ENCODE measurements around the gene VTN. TPM values are rescaled to one million over a fixed set of nuclear protein-coding genes. Genes with fewer than 3 reads are reported as not detected.

Gene VTN
- not detected in 2 replicates for total RNA-seq (2014; rRNA removed; shearing (Covaris generic))
- polyA plus RNA-seq (2016; fragmentation: Nextera tagmentation; extraction: Ambion mirVana) = 0.24 and 0.34 TPM in 2 replicates

DNA sequence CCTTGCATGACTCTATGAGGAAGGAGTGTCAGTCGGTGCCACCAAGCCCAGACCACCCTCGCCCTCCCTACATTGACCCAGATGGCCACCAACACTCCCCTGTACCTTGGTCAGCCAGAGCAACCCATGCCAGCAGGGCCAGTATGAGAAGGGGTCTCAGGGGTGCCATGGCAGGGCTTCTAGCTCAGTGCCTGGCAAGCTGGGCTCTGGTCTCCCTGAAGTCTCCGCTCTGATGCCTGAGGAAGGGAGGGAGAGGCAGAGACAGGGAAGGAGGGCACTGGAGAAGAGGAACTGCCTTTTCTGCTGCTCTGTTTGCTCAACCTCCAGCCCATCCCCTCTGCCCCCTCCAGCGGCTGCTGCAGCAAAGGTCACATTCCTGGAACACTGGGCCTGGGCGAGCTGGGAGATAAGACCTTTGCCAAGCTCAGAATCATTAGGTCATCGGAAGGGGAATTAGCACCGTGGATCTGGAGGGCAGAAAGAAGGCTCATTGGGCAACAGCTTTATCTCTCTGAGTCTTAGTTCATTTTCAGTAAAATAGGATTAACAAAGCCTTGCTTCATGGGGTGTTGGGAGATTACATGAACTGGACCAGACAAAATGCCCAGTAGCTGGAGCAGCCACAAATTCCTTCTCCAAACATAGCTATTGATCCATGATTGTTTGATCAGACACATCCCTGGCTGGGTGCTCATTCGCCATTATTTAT lies at the start of gene VTN:
TSS of gene VTN (minus strand) at position 273 of the 709 bp plus-strand sequence. CDS start at position 169, 104 bp downstream.
- 34 to 36% methylated on average over 8 of the region's 8 CpGs for WGBS, 2 experiments (ENCODE audit: low coverage in 1 of 2, low lambda C conversion rate in 2 of 2, missing lambda C conversion rate in 2 of 2)
- no peaks in the 10 kb centered on the region for H3K9me3 ChIP-seq (ENCODE audit: low read depth)
- in situ Hi-C loops (cut with MboI) = no loop called here
- peaks cover 16% of the 10 kb centered on the region for H3K79me2 ChIP-seq (ENCODE audit: insufficient read depth)
- no peaks in the 10 kb centered on the region for H4K20me1 ChIP-seq (ENCODE audit: insufficient read depth)
- H3K9me2 ChIP-seq (ENCODE audit: insufficient read depth) = no peaks in the 10 kb centered on the region
- H3K4me1 ChIP-seq (ENCODE audit: insufficient read depth) = peaks cover 6% of the 10 kb centered on the region
- H3K4me3 ChIP-seq = peak within 1 kb of the TSS; percentile 65
- peak within 1 kb of the TSS; percentile 71 for H2AFZ ChIP-seq
- no peaks in the 10 kb centered on the region for H3K27me3 ChIP-seq (replicated peaks; ENCODE audit: insufficient read depth)
- H3K27ac ChIP-seq = peak within 1 kb of the TSS; percentile 21
- H3K9ac ChIP-seq = peak within 1 kb of the TSS; percentile 33; the same call in 1 of the 2 replicates
- H3K4me2 ChIP-seq (ENCODE audit: unreplicated experiment) = peak within 1 kb of the TSS; percentile 61
- H3K36me3 ChIP-seq (ENCODE audit: low read depth) = no peaks in the 10 kb centered on the region
- H3F3A ChIP-seq (ENCODE audit: insufficient read depth) = peaks cover 16% of the 10 kb centered on the region
- TF ChIP-seq EZH2phosphoT487 (IDR thresholded peaks at IDR 0.05; ENCODE audit: insufficient read depth, low read depth) = no peak
- no peak for TF ChIP-seq EZH2 (IDR thresholded peaks at IDR 0.05; ENCODE audit: insufficient read depth, poor library complexity, severe bottlenecking)
- peak; percentile 36 for DNase-seq

GRCh38 chr17:28416703-28417311 lies 46.7 kb upstream of the VTN start:
- H3K79me2 ChIP-seq (ENCODE audit: insufficient read depth) = no peaks in the 10 kb centered on the region
- no peaks in the 10 kb centered on the region for H3K9me3 ChIP-seq (ENCODE audit: low read depth)
- H3K4me1 ChIP-seq (ENCODE audit: insufficient read depth) = no peaks in the 10 kb centered on the region
- H3K9me2 ChIP-seq (ENCODE audit: insufficient read depth) = no peaks in the 10 kb centered on the region
- H3K9ac ChIP-seq = no peak overlapping the region
- DNase-seq = peak; percentile 81
- 19 to 21% methylated on average over 13 of the region's 13 CpGs for WGBS, 2 experiments (ENCODE audit: low coverage in 1 of 2, low lambda C conversion rate in 2 of 2, missing lambda C conversion rate in 2 of 2)
- in situ Hi-C loops (cut with MboI) = no loop called here
- peak overlapping the region; percentile 64 for H2AFZ ChIP-seq
- H3F3A ChIP-seq (ENCODE audit: insufficient read depth) = no peaks in the 10 kb centered on the region
- H3K4me2 ChIP-seq (ENCODE audit: unreplicated experiment) = no peak overlapping the region
- no peaks in the 10 kb centered on the region for H3K36me3 ChIP-seq (ENCODE audit: low read depth)
- H3K4me3 ChIP-seq = no peak overlapping the region
- no peak for TF ChIP-seq EZH2 (IDR thresholded peaks at IDR 0.05; ENCODE audit: insufficient read depth, poor library complexity, severe bottlenecking)
- no peak for TF ChIP-seq EZH2phosphoT487 (IDR thresholded peaks at IDR 0.05; ENCODE audit: insufficient read depth, low read depth)
- no peak overlapping the region for H3K27ac ChIP-seq
- peaks cover 23% of the 10 kb centered on the region for H3K27me3 ChIP-seq (replicated peaks; ENCODE audit: insufficient read depth)
- H4K20me1 ChIP-seq (ENCODE audit: insufficient read depth) = no peaks in the 10 kb centered on the region

- Histone ChIP-seq H3K9me2 (ENCODE audit: insufficient read depth) (no peaks in the 10 kb centered on the region), H3K36me3 (ENCODE audit: low read depth) (no peaks in the 10 kb centered on the region), H3K4me2 (ENCODE audit: unreplicated experiment) (no peak overlapping the region), H2AFZ (no peak overlapping the region), H3K4me1 (ENCODE audit: insufficient read depth) (no peaks in the 10 kb centered on the region), H3K79me2 (ENCODE audit: insufficient read depth) (no peaks in the 10 kb centered on the region), H4K20me1 (ENCODE audit: insufficient read depth) (no peaks in the 10 kb centered on the region), H3K27me3 (replicated peaks; ENCODE audit: insufficient read depth) (peaks cover 23% of the 10 kb centered on the region), H3K27ac (no peak overlapping the region), H3K9ac (no peak overlapping the region), H3K9me3 (ENCODE audit: low read depth) (no peaks in the 10 kb centered on the region), H3F3A (ENCODE audit: insufficient read depth) (no peaks in the 10 kb centered on the region), H3K4me3 (no peak overlapping the region)
- no peak for DNase-seq
- TF ChIP-seq EZH2 (IDR thresholded peaks at IDR 0.05; ENCODE audit: insufficient read depth, poor library complexity, severe bottlenecking) = no peak
- TF ChIP-seq EZH2phosphoT487 (IDR thresholded peaks at IDR 0.05; ENCODE audit: insufficient read depth, low read depth) = no peak
- 75 to 77% methylated on average over 3 of the region's 3 CpGs for WGBS, 2 experiments (ENCODE audit: low coverage in 1 of 2, low lambda C conversion rate in 2 of 2, missing lambda C conversion rate in 2 of 2)
- in situ Hi-C loops (cut with MboI) = no loop called here
Observed at GRCh38 chr17:28415886-28416285, 45.8 kb upstream of the VTN start.

GRCh38 chr17:28413804-28414203 lies 43.7 kb upstream of the VTN start:
- Histone ChIP-seq H4K20me1 (ENCODE audit: insufficient read depth) (no peaks in the 10 kb centered on the region), H3K9me2 (ENCODE audit: insufficient read depth) (no peaks in the 10 kb centered on the region), H3K79me2 (ENCODE audit: insufficient read depth) (no peaks in the 10 kb centered on the region), H3K27me3 (replicated peaks; ENCODE audit: insufficient read depth) (peaks cover 23% of the 10 kb centered on the region), H3K27ac (no peak overlapping the region), H2AFZ (no peak overlapping the region), H3K9me3 (ENCODE audit: low read depth) (no peaks in the 10 kb centered on the region), H3K9ac (no peak overlapping the region), H3F3A (ENCODE audit: insufficient read depth) (no peaks in the 10 kb centered on the region), H3K4me3 (no peak overlapping the region), H3K4me1 (ENCODE audit: insufficient read depth) (no peaks in the 10 kb centered on the region), H3K36me3 (ENCODE audit: low read depth) (no peaks in the 10 kb centered on the region), H3K4me2 (ENCODE audit: unreplicated experiment) (no peak overlapping the region)
- WGBS, 2 experiments (ENCODE audit: low coverage in 1 of 2, low lambda C conversion rate in 2 of 2, missing lambda C conversion rate in 2 of 2) = 53 to 54% methylated on average over 7 of the region's 7 CpGs
- in situ Hi-C loops (cut with MboI) = no loop called here
- no peak for TF ChIP-seq EZH2 (IDR thresholded peaks at IDR 0.05; ENCODE audit: insufficient read depth, poor library complexity, severe bottlenecking)
- no peak for TF ChIP-seq EZH2phosphoT487 (IDR thresholded peaks at IDR 0.05; ENCODE audit: insufficient read depth, low read depth)
- DNase-seq = no peak

All from GM23248 (cell line).